SIG-M5 (cell line): ENCODE measurements around the gene SSNA1.

ENCODE experiments used
- DNase-seq: peaks from one replicate; lab custom pipeline; 2025; lab: John Stamatoyannopoulos, UW

The SSNA1 gene

GRCh38 chr9:137188490-137189296 lies at the start of gene SSNA1, which contains the start of gene ANAPC2:
Gene SSNA1 (plus strand): TSS chr9:137188676. CDS start chr9:137188727, 51 bp downstream.
Gene ANAPC2 (minus strand): TSS chr9:137188560. CDS start chr9:137188532, 28 bp downstream.
- DNase-seq = peak; percentile 2

GRCh38 chr9:137138722-137139467 lies 49.6 kb upstream of the SSNA1 start, which contains the start of gene GRIN1:
Gene GRIN1 (plus strand): TSS chr9:137139154. CDS start chr9:137139487, 333 bp downstream.
- no peak for DNase-seq

- no peak for DNase-seq
Measured at GRCh38 chr9:137139468-137140150, 48.9 kb upstream of the SSNA1 start.

- no peak for DNase-seq
Measured at GRCh38 chr9:137140151-137141012, 48.1 kb upstream of the SSNA1 start.

GRCh38 chr9:137141050-137141810 lies 47.2 kb upstream of the SSNA1 start:
- no peak for DNase-seq

- no peak for DNase-seq
Measured at GRCh38 chr9:137141976-137142936, 46.2 kb upstream of the SSNA1 start.

GRCh38 chr9:137143459-137143858 lies 45.0 kb upstream of the SSNA1 start:
- no peak for DNase-seq

GRCh38 chr9:137145731-137146526 lies 42.5 kb upstream of the SSNA1 start:
- no peak for DNase-seq

- DNase-seq = no peak
Measured at GRCh38 chr9:137146527-137146918, 42.0 kb upstream of the SSNA1 start.

- no peak for DNase-seq
Measured at GRCh38 chr9:137147091-137147792, 41.2 kb upstream of the SSNA1 start.

- DNase-seq = no peak
Measured at GRCh38 chr9:137147793-137148160, 40.7 kb upstream of the SSNA1 start.

- no peak for DNase-seq
Measured at GRCh38 chr9:137148242-137148641, 40.2 kb upstream of the SSNA1 start.

- no peak for DNase-seq
Measured at GRCh38 chr9:137148661-137149060, 39.8 kb upstream of the SSNA1 start.

GRCh38 chr9:137149363-137149762 lies 39.1 kb upstream of the SSNA1 start:
- DNase-seq = no peak

- DNase-seq = no peak
Measured at GRCh38 chr9:137149942-137150616, 38.4 kb upstream of the SSNA1 start.

- no peak for DNase-seq
Measured at GRCh38 chr9:137150617-137151457, 37.6 kb upstream of the SSNA1 start.
